CD4-positive, alpha-beta T cell treated with Interleukin-4 for 1 hour (primary cell): ENCODE results near the gene NOS1.
"Not testable (repeated sequence)": the region's sequence is repeated elsewhere in the genome, so short reads cannot be mapped to it uniquely, and the experiment has no call there.

Source experiments
- DNase-seq, 2 donors: peaks; one replicate each; pipeline ENCODE4 v3.0.0-alpha.2; 2020 to 2022

NOS1 gene

DNA sequence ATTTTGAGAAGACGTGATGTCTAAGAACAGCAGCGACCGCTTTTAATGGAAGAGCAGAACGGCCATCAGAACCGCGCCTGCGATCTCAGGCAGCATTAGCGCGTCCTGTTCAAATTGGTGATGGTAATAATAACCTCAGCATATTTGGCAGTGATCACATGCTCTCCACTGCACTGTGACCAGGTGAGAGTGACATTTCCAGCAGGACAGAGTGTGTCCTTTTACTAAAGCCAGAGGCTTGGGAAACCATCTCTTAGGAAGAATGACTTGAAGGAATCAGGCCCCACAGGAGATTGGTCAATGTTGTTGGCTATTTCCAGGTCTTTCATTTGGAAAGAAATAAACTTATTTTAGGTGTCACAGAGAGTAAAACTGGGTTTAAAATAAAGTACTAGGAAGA is 119.7 kb downstream of the NOS1 start:
- DNase-seq, result no peak

DNA sequence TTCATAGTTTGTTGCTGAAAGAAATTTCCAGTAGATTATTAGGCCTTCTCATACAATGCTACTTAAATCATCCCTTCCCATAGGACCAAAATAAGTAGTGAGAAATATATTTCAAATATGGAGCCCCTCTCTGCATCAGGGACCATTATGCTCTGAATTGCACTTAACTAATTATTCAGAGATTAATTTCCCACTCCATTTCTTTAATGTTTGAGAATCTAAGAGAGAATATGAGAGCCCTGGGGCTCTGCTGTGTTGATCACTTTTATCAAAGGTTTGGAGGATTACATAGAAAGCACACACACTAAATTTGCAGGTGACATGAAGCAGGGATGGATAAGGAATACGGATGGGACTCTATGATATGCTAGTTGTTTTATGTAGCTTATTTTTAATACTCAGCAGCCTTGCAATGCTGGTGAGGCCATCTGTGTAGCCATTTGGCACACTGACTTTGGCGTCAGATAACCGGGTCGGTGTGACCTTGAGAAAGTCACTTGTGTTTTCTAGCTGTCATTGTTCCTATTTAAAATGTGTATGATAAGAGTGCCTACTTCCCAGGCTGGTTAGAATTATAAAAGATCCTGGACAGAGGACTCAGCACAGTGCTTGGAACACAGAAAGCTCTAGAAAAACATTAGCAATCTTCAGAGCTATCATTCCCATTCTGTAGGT is 121.2 kb downstream of the NOS1 start:
- DNase-seq, result no peak

DNA sequence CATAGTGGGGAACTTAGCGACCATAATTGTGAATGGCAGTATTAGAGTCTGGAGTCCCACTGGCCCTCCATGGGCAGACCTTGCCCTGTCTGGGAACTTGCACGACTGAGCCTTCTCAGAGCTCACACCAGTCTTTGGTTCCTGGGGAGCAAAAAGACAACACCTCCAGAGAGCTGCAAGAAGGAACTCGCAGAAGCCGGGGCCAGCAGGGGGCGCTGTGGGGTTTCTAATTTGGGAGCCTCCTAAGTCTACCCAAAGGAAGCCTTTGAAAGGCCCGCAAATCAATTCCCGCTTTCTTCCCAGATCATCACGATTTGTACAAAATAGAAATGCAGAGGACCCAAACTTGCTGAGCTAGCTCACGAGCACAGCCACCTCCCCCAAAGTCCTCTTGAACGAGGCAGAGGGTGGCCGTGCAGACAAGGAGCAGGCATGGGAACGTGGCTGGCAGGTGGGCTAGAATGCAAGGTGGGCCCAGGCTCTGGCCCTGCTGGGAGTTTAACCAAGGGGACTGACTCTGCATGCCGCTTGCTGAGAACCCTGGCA is 124.9 kb downstream of the NOS1 start:
- peak; percentile 44 to 46 for DNase-seq

DNA sequence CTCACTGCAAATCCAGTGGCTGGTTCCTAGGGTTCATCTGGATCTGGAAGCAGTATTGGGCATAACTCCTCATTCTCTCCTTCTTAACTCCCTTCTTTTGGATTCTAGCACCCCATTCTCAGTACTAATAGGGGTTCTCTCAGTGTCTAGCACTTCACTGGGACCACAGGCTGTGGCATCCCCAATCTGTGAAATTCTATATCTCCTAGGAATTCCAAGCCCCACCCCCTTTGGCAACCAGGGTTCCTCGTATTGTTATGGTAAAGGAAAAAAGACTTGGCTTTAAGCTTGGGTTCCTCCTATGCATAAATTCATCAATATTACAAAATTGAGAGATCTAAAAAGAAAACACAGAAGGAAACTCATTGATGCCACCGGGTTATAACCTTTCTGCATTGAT is 126.2 kb downstream of the NOS1 start:
- DNase-seq, result no peak

DNA sequence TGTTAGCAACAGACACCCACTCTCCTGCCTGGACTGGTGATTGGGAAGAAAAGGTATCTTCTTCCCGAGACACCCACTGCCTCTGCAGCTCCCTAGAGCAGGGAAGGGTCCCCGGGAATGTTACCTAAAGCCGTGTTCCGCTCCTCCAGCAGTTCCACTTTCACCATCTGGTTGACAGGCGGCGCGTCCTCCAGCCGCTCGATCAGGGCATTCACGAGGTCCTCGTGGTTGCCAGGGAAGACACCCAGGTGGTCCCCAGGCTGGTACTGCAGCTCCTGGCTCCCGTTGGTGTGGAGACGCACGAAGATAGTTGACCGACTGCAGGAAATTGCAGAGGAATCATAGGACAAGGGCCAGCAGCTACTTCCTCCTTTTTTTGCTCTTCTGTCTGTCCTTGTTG is 127.0 kb downstream of the NOS1 start:
- no peak for DNase-seq

DNA sequence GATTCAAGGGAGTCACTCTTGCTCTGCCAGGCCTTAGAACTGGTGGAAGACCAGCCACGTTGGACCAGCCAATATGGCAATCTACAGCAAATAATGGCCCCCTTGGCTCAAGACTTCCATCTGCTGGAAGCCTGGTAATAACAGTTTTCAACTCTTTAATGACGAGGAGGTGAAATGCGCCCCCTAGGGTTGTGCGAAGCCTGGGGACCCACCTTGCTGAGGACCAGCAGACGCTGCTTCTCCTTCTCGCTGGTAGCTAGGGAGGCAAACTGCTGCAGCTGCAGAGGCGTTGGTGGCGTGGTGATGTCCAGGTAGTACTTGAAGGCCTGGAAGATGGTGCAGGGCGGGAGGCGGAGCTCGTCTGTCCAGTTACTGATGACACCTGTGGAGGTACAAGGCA is 129.7 kb downstream of the NOS1 start:
- no peak for DNase-seq

DNA sequence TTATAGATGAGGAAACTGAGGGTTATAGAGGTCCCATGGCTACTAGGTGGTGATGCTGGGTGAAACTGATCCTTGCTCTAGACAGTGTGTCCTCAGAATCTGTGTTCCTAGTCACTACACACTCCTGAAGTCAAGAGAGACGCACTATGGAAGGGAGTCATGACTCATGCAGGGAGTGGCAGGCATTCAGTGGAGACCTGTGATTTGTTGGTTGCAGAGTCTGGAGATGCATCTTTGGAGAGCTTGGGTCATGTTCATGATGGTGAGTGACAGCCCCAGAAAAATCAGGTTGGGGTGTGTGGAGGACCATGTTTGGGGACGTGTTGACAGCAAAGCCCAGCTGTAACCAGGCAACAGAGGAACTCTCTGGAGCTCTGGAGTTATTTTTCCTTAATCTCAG is 133.2 kb downstream of the NOS1 start:
- no peak for DNase-seq

DNA sequence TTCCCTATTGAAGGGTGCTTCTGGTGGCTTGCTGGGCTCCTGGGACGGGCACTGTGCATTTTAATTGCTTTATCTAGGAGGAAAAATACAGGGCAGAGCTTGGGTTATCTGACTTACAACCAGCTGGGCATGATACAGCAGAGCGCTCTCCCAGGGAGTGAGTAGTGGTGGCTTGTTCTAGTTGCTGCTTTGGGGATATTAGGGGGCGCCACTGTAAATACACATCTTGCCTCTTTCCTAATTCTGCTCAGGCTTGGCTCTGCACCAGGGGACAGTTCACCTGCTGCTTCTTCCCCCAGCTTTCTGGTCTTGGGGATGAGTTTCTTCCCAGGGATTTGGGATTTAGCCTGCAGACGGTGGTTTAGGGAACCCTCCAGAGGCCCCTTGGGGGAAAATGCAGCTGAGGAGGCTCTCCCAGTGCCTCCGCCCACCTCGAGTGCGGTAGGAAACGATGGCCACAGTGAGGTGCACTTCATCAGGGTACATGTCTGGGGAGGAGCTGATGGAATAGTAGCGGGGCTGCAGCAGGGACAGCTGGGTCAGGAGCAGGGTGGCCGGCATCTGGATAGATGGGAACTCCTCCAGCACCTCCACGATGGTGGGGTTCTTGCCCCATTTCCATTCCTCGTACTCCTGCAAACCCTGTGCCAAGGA is 134.3 kb downstream of the NOS1 start:
- DNase-seq, result no peak

DNA sequence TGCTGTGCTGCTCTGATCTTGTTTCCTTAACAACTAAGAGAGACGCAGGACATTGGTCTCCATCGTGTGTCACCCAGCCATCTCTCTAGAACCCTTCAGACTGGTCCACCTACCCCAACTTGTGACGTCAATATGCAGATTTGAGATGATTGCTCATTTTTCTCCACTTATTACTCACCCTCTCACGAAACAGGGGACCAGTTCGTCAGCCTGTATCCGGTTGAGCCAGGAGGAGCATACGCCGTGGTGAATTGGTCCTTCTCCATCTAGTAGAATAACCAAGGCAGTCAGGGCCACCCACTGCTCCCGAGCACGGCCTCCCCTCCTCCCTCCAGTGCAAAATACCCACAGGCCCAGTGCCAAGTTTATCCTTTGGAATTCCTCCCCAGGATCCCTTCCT is 134.9 kb downstream of the NOS1 start:
- DNase-seq, result no peak

DNA sequence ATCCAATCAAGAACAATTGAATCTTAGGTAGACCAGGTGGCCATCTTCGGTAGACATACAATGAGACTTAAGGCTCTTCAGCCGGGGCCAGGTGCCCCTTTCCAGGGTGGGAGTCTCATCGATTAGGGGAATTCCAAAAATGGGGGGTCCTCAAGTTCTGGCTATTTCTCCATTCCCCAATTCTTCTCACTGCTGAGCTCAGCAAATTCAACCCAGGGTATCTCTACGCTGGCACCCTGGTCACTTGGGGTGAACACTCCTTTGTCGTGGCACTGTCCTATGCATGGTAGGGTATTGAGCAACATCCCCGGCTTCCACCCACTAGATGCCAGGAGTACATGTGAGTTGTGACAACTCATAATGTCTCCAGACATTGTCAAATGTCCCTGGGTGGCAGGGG is 136.2 kb downstream of the NOS1 start:
- no peak for DNase-seq

DNA sequence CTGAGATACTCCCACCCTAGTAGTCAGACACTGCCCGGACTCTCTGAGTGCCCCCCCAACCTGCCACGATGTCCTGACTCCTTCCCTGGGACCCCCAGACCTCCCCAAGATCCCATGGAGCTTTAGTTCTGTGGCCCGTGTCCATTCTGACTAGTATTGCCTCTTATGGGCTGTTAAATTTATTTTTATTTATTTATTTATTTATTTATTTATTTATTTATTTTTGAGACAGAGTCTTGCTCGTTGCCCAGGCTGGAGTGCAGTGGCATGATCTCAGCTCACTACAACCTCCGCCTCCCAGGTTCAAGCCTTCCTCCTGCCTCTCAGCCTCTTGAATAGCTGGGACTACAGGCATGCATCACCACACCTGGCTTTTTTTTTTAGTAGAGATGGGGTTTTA is 140.5 kb downstream of the NOS1 start:
- not testable (repeated sequence) for DNase-seq

DNA sequence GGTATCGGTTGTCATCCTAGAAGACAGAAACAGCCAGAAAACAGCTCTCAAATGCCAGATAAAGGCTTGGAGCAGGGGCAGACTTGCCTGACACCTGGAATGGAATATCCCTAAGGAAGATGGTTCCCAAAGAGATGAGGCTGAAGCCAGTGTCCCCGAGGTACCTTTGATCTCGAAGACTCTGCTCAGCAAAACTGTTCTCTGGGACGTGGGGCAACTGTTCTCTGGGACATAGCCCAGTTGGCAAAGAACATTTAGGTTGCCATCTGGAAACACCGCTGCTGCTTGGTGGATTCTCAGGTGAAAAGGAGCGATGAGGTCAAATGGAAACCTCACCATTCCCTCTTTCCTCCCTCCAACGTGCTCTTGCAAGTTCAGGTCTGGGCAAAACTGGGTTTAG is 143.3 kb downstream of the NOS1 start:
- no peak for DNase-seq

DNA sequence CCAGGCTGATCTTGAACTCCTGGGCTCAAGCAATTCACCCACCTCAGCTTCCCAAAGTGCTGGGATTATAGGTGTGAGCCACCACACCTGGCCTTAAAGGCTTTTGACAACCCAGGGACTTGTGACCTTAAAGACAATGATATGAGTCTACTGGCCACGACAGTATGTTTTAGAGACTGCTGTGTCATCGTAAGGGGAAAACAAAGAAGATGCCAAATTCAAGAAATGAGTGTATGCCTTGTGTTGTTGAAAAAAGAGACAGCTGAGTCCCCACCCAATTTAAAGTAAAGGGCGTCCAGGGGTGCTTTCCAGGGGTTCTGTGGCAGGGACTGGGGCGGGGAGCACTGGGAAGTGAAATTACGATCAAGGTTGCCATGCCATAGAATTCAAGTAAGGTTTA is 144.7 kb downstream of the NOS1 start:
- DNase-seq, result no peak

DNA sequence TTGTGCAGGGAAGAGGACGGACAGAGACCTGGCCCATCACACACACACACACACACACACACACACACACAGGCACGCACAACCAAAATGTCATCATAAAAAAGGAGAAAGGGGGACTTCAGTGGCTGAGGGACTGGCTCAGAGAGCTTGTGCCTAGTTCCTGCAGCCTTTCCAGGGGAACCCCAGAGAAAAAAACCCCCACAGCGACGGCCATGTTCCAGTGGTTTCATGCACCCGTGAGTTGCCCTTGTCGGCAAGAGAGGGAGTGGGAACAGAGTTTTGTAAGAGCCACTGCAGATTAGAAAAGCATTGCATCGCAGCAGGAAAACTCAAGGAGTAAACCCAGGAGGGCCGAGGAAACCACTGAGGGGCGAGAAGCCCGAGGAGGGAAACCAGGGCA is 146.6 kb downstream of the NOS1 start:
- no peak for DNase-seq

DNA sequence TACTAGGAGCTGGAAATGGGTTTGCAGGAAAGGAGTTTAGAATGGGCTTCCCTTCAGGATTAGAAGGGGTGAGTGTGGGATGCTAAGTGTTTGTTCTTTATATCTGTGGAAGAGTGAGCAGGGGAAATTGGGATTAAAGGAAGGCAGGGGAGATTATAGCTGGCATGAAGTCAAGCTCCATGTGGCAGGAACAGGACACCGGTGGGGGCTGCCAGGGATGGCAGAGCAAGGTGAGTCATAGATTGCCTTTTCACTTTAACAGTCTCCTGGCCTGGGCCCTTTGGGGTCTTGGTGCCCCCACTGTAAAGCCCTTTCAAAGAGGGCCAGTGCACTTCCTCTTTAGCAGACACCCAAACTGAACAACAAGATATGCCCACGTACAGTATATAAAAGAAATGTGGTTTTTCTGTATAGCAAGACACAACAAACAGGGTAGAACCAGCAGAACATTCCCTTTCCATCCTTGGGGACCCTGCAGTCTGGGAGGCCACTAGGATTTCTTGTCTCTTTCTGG is 148.1 kb downstream of the NOS1 start:
- no peak for DNase-seq

DNA sequence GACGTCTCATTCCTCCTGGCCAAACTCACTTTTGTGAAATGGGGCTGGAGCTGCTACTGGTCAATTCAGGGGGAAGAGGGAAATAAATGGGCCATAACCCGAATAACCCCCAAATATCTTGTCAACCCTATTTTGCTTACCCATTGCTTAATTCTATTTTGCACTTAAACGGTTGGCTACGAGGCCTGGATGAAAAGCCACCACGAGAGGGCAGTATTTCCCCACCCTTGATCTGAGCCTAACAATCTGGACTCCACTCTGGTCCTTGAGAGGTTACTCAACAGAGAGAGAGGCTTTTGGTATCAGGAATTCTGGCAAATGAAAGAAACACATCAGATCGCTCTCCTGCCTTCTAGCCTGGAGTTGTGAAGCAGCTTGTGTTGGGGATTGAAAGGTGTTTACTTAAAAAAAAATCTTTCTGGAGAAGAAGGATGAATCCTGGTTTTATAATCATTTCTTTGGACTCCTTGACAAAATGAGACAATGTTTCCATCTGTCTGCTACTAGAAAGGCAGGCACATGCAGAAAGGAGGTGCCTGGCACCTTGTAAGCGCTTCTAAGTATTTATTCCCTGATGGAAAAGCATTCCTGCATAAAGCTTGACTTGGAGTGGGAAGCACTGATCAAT is 148.7 kb downstream of the NOS1 start:
- peak; percentile 43 to 52 for DNase-seq

DNA sequence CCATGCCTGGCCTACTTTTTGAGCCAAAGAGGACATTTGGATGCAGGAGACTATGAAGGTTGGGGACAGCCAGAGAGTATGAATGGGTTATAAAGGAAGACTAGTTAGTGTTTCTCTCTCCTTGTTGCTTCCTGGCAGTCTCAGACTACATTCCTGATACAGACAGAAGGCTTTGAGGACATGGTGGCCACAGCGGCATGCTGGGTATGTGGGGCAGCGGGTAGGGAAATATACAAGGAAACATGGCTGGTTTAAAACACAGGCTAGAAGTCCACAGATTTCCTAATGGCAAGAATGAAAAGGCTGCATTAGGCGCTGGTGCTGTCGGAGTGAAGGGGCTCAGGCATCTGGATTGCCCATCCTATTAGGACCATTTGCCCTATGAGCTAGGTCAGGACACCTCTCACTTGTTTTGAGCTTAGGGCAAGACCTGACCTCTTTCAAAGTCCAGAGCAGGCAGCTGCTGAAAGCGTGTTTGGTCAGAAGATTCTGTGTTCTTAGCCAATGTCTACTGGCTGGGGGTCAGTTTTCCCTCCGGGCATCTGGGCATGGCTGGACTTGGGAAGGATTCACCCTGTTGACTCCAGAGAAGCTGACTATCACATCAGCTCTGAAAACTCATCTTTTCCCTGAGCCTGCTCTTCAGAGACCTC is 151.0 kb downstream of the NOS1 start:
- no peak for DNase-seq

DNA sequence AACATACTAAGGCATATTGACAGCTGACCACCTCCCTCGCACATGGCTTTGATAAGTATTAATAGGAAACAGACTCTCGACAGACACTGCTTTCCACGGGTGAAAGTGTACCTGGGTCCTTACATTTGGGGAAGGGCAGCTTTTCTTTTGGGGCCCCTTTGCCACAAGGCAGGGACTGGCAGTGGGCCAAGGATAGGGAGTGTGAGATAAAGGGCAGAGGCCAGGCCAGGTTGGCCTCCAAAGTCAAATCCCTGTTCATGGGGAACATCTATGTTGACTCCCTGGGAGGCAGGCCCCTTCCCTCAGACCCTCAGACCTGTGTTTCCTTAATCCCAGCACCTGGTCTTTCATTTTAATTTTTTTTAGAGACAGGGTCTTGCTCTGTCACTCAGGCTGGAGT is 151.8 kb downstream of the NOS1 start:
- no peak for DNase-seq

DNA sequence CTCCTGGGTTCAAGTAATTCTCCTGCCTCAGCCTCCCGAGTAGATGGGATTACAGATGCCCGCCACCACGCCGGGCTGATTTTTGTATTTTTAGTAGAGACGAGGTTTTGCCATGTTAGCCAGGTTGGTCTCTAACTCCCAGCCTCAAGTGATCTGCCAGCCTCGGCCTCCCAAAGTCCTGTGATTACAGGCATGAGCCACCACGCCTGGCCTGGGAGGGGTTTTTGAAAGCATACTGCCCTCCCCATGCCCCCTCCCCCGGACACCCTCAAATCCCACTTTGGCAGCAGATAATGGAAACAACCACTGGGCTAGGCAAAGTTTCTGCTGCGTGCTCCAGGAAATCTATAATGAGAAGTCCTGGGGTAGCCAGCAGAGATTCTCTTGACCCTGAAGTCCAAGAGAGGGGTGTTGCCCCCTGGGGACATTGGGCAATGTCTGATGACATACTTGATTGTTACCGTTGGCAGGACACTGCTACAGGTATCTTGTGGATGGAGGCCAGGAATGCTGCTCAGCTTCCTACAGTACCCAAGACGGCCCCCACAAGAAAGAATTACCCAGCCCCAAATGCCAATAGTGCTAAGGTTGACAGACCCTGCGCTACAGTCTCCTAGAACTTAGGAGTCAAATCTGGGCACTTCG is 152.5 kb downstream of the NOS1 start:
- no peak for DNase-seq

DNA sequence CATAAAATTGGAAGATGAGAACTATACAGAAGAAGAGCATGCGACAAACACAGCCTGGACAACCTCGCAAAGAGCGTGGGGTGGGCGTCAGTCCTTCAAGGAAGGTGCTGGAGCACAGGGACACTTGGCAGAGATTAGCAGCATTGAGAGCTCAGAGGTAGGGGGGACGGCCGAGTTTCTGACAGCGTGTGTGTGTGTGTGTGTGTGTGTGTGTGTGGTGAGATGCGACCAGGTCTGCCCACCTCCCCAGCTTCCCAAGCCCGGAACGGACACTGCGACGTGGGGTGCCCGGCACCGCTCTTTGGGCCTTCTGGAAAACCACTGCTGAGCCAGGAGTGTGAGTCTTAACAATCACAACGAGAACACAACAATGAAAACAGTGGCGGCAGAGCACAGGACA is 153.2 kb downstream of the NOS1 start:
- no peak for DNase-seq

DNA sequence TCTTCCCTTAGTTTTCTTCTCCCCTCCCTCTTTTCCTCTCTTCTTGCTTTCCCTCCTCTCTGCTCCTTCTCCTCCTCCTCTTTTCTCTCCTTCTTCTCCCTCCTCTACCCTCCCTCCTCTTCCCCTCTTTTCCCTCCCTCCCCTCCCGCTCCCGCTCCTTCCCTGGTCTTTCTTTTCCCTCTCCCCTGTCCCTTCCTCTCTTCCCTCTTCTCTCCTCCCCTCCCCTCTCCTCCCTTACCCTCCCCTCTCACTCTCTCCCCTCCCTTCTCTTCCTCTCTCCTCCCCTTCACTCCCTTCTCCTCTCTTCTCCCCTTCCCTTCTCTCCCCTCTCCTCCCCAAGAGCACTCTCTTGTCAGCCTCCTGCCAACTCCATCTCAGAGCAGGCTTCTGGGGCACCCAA is 153.8 kb downstream of the NOS1 start:
- no peak for DNase-seq

DNA sequence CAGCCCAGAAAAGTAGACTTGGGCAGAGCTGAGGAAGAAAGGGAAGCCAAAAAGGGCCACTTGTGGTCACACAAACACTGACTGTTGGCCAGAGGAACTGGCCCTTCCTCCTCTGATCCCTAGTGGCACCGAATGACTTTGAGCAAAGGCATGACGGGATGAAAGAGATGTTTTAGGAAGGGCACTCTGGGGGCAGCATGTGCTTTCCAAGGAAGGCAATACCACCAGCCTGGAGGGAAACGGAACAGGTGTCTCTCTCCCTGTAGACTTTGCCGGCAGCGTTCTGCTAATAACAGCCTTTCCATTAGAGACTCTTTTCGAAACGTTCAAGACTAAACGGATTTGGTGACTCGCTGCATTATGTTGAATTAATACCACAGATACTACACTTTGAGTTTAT is 158.9 kb downstream of the NOS1 start:
- no peak for DNase-seq

DNA sequence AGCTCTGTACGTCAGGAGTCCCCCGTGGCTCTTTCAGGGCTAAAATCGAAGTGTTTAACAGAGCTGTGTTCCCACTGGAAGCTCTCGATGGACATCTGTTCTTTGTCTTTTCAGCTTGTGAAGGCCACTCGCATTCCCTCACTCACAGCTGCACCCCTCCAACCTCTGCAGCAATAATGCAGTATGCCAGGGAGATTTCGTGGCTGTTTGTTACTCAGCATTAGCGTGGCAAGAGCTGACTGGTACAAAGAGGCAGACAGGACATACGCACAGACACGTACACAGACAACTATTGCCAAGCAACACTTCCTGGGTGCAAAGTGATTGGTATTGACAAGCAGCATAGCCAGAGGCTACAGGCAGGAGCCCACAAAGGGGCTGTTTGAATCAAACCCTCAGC is 159.4 kb downstream of the NOS1 start:
- DNase-seq, result no peak
